Adipose tissue (tissue), 3 donors: ENCODE measurements around the gene SORL1. TPM values are rescaled to one million over a fixed set of nuclear protein-coding genes. Genes with fewer than 3 reads are reported as not detected.

Experiments
- H3K27ac ChIP-seq: one replicate; pipeline ENCODE4 v1.5.1; 2013; ENCODE audit warnings: low read depth, low read length
- WGBS, 3 donors: extraction: QIAGEN DNeasy Blood & Tissue Kit; methylation state at CpG; one replicate each; pipeline ENCODE4 v1.1.7; 2013; 5-methylcytosine and 5-hydroxymethylcytosine counted together
- polyA plus RNA-seq, 3 donors: library from polyadenylated mRNA; stranded (reverse); fragments of 200-250 nt; gene quantifications; one replicate each; pipeline ENCODE4 v1.2.3, GENCODE V29; 2013
- donor health status: healthy with polysubstance abuse.
- donor health status: Bipolar disorder and iron deficiency.
- donor health status: healthy.

Gene SORL1
- polyA plus RNA-seq, 3 donors: 3.2 to 5.4 (median 3.4) TPM

- WGBS, 3 donors: 74 to 81% (median 75%) methylated on average over 4 of the region's 4 CpGs
- peak overlapping the region; percentile 70 for H3K27ac ChIP-seq
These were observed 3.0 kb upstream of the SORL1 start for GRCh38 chr11:121449123-121449522.

GRCh38 chr11:121449626-121450025, 2.5 kb upstream of the SORL1 start:
- H3K27ac ChIP-seq: no peak overlapping the region
- WGBS, 3 donors: 87 to 92% (median 90%) methylated on average over 2 of the region's 2 CpGs

GRCh38 chr11:121450401-121450800, 1.7 kb upstream of the SORL1 start:
- H3K27ac ChIP-seq: no peak overlapping the region

GRCh38 chr11:121451178-121451985, 732 bp upstream of the SORL1 start:
- H3K27ac ChIP-seq: no peak overlapping the region
- WGBS, 3 donors: 17 to 34% (median 33%) methylated on average over 22 of the region's 22 CpGs

More at GRCh38 chr11:121450401-121450800, 1.7 kb upstream of the SORL1 start:
- WGBS, 3 donors: 55 to 80% (median 77%) methylated on average over 1 of the region's 1 CpG

- WGBS, 3 donors: 2 to 5% (median 4%) methylated on average over 21 of the region's 21 CpGs
- no peak within 1 kb of the TSS for H3K27ac ChIP-seq
These were observed 566 bp downstream of the SORL1 start, which contains the start of gene SORL1-AS1 for GRCh38 chr11:121452609-121453150. Gene SORL1-AS1 (minus strand): TSS chr11:121452967.

- H3K27ac ChIP-seq: no peak overlapping the region
- 59 to 65% (median 63%) methylated on average over 6 of the region's 6 CpGs for WGBS, 3 donors
These were observed 1.6 kb downstream of the SORL1 start for GRCh38 chr11:121453589-121454299.

- H3K27ac ChIP-seq: no peak overlapping the region
- 75 to 92% (median 82%) methylated on average over 3 of the region's 3 CpGs for WGBS, 3 donors
These were observed 3.0 kb downstream of the SORL1 start for GRCh38 chr11:121455115-121455514.

GRCh38 chr11:121456151-121456550, 4.0 kb downstream of the SORL1 start:
- H3K27ac ChIP-seq: no peak overlapping the region
- WGBS, 3 donors: 85 to 93% (median 91%) methylated on average over 2 of the region's 2 CpGs

GRCh38 chr11:121456816-121457431, 4.8 kb downstream of the SORL1 start:
- H3K27ac ChIP-seq: no peak overlapping the region
- WGBS, 3 donors: 52 to 68% (median 59%) methylated on average over 11 of the region's 11 CpGs

GRCh38 chr11:121458551-121458950, 6.4 kb downstream of the SORL1 start:
- 86 to 95% (median 93%) methylated on average over 9 of the region's 9 CpGs for WGBS, 3 donors
- H3K27ac ChIP-seq: no peak overlapping the region

GRCh38 chr11:121459413-121460017, 7.4 kb downstream of the SORL1 start:
- WGBS, 3 donors: 51 to 60% (median 55%) methylated on average over 7 of the region's 7 CpGs
- H3K27ac ChIP-seq: no peak overlapping the region

GRCh38 chr11:121460941-121461514, 8.9 kb downstream of the SORL1 start:
- 59 to 60% (median 60%) methylated on average over 4 of the region's 4 CpGs for WGBS, 3 donors
- H3K27ac ChIP-seq: no peak overlapping the region

GRCh38 chr11:121461843-121462242, 9.7 kb downstream of the SORL1 start:
- 71 to 83% (median 78%) methylated on average over 7 of the region's 7 CpGs for WGBS, 3 donors
- no peak overlapping the region for H3K27ac ChIP-seq

GRCh38 chr11:121463689-121464335, 11.7 kb downstream of the SORL1 start:
- H3K27ac ChIP-seq: no peak overlapping the region
- WGBS, 3 donors: 81 to 89% (median 82%) methylated on average over 6 of the region's 6 CpGs

- WGBS, 3 donors: 47 to 76% (median 52%) methylated on average over 11 of the region's 11 CpGs
- no peak overlapping the region for H3K27ac ChIP-seq
These were observed 12.3 kb downstream of the SORL1 start for GRCh38 chr11:121464352-121464946.

GRCh38 chr11:121465709-121466062, 13.6 kb downstream of the SORL1 start:
- H3K27ac ChIP-seq: no peak overlapping the region
- WGBS, 3 donors: 32 to 63% (median 58%) methylated on average over 8 of the region's 8 CpGs

GRCh38 chr11:121466063-121466794, 14.1 kb downstream of the SORL1 start:
- H3K27ac ChIP-seq: no peak overlapping the region
- WGBS, 3 donors: 11 to 28% (median 25%) methylated on average over 8 of the region's 8 CpGs
